HUES64 (cell line): ENCODE results near the gene TTC22. TPM values are rescaled to one million over a fixed set of nuclear protein-coding genes. Genes with fewer than 3 reads are reported as not detected.

Experiments
- H3K27ac ChIP-seq: 2 replicates; pipeline ENCODE4 v1.7.0; 2013; ENCODE audit warnings: low read depth, low read length, inconsistent platforms
- H3K27me3 ChIP-seq: 2 replicates; pipeline ENCODE4 v1.6.1; 2013; ENCODE audit warnings: mild to moderate bottlenecking, low read length; ENCODE audit not compliant: insufficient read depth
- H3K36me3 ChIP-seq: 2 replicates; pipeline ENCODE4 v1.6.1; 2013; ENCODE audit warnings: mild to moderate bottlenecking, low read length; ENCODE audit not compliant: insufficient read depth
- H3K4me1 ChIP-seq: 2 replicates; pipeline ENCODE4 v1.6.1; 2013; ENCODE audit warnings: mild to moderate bottlenecking, low read length, moderate library complexity; ENCODE audit not compliant: insufficient read depth
- H3K4me3 ChIP-seq: 2 replicates; pipeline ENCODE4 v1.5.1; 2013; ENCODE audit warnings: mild to moderate bottlenecking, low read length, moderate library complexity
- H3K9ac ChIP-seq: 2 replicates; pipeline ENCODE4 v1.6.1; 2013; ENCODE audit warnings: mild to moderate bottlenecking, low read depth, low read length
- H3K9me3 ChIP-seq: 2 replicates; pipeline ENCODE4 v1.6.1; 2013; ENCODE audit warnings: low read depth, low read length; ENCODE audit not compliant: insufficient read depth
- WGBS: fragments of 150-250, 120-280 bp; methylation state at CpG from one replicate; pipeline ENCODE4 v1.1.7; 2013; ENCODE audit warnings: missing lambda C conversion rate; 5-methylcytosine and 5-hydroxymethylcytosine counted together
- polyA plus RNA-seq, 2 experiments: library from polyadenylated mRNA; stranded (reverse); fragments of 50-300 nt; gene quantifications; one replicate each; pipeline ENCODE4 v1.2.3, GENCODE V29; 2013

Gene TTC22
- 0.15 TPM for polyA plus RNA-seq (2013, experiment 1 of 2)
- 0.32 TPM for polyA plus RNA-seq (2013, experiment 2 of 2)

DNA sequence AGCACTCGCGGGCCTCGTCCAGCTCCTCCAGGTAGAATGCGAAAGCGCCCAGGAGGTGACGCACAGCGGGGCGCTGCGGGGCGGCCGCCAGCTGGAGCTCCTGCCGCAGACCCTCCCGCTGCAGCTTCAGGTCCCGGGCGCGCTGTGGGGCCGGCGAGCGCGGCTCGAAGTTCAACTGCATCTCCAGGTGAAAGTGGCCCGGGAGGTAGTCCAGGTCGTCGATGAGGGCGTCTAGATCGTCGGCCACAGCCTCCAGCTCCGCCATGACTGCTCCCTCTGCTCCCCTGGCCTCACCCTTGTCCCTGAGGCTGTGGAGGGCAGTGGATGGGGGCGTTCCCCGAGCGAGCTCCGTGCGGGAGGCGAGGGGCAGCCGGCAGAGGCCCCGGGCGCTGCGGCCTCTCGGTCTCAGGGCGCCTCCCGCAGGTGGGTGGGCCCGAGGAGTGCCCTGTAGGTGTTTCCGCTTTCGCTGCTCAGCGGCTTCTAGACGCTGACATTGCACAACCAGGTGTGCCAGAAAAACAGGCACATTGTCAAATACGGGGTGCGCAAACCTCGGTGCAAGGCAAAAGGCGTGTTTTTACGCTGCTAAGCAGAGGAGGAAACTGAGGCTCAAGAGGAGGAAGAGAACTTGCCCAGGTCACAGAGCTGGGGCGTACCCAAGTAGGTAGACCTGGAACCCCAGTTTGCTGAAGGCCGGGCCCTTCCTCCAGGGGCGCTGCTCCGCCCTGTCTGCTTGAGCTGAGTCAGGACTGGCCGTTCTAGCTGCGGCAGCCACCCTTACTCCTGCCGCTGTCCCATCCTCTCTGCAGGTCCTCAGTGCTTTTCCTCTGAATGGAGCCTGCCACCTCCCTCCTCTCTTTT lies at the start of gene TTC22:
TSS of gene TTC22 (minus strand) at position 425 of the 861 bp plus-strand sequence. CDS start at position 265, 160 bp downstream.
- 52% methylated on average over 58 of the region's 58 CpGs for WGBS
- no peaks in the 10 kb centered on the region; the same call in 1 of the 2 replicates for H3K4me1 ChIP-seq
- no peaks in the 10 kb centered on the region for H3K9me3 ChIP-seq
- H3K4me3 ChIP-seq = peak within 1 kb of the TSS; percentile 44
- H3K9ac ChIP-seq = peak within 1 kb of the TSS; percentile 15; the same call in 1 of the 2 replicates
- H3K27me3 ChIP-seq = peaks cover 24% of the 10 kb centered on the region
- H3K36me3 ChIP-seq = no peaks in the 10 kb centered on the region
- H3K27ac ChIP-seq = no peak within 1 kb of the TSS

DNA sequence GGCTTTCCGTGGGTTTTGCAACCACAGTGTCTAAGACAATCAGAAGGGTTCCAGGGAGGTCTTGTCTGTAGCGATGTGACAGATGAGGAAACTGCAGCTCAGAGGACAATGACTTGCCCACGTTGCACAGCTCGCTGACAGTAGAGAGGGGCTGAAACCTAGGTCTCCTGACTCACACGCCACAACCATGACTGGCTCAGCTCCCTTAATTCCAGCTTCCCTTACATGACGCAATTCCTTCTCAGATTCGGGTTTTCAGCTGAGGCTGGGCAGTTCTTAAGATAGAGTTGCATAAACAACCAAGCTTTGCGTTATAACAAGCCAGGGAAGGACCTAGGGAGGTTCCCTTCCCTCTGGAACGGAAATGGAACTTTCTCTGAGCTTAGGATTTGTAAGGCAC lies 49.6 kb upstream of the TTC22 start:
- WGBS = 93% methylated on average over 9 of the region's 9 CpGs
- no peaks in the 10 kb centered on the region for H3K9me3 ChIP-seq
- H3K27ac ChIP-seq = no peak overlapping the region
- peaks cover 88% of the 10 kb centered on the region for H3K36me3 ChIP-seq
- no peak overlapping the region for H3K4me3 ChIP-seq
- no peaks in the 10 kb centered on the region for H3K27me3 ChIP-seq
- no peak overlapping the region for H3K9ac ChIP-seq
- H3K4me1 ChIP-seq = no peaks in the 10 kb centered on the region

DNA sequence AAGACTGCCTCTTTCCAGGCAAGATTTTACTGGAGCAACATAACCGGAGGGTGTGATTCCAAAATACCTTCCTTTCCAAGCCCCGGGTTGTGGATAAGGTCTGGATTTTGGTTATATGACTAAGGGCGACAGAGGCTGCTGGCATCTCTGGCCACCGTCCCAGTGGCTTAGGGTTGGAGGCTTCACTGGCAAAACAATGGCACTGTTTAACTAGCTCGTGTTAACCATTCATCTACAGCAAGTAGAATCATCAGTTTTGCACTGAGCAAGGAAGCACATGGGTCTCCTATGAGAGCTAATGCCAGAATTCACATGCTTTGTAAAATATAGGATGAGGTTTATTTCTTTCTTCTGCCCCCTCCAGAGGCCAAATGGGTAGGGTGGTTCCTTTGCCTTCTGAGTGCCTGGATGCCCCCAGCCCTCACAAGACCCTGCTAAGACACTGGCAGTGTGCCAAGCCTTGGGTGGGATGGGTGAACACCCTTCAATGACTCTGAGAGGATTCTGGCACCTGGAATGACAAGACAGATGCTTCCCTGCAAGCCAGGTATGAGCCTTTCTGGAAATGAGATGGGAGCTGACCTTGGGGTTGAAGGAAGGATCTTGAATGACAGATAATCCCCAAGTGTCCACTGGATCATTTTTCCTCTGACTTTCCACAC lies 49.1 kb upstream of the TTC22 start:
- 94% methylated on average over 5 of the region's 5 CpGs for WGBS
- H3K9me3 ChIP-seq = no peaks in the 10 kb centered on the region
- peaks cover 82% of the 10 kb centered on the region for H3K36me3 ChIP-seq
- no peaks in the 10 kb centered on the region for H3K4me1 ChIP-seq
- no peaks in the 10 kb centered on the region for H3K27me3 ChIP-seq
- no peak overlapping the region for H3K4me3 ChIP-seq
- no peak overlapping the region for H3K27ac ChIP-seq
- H3K9ac ChIP-seq = no peak overlapping the region

DNA sequence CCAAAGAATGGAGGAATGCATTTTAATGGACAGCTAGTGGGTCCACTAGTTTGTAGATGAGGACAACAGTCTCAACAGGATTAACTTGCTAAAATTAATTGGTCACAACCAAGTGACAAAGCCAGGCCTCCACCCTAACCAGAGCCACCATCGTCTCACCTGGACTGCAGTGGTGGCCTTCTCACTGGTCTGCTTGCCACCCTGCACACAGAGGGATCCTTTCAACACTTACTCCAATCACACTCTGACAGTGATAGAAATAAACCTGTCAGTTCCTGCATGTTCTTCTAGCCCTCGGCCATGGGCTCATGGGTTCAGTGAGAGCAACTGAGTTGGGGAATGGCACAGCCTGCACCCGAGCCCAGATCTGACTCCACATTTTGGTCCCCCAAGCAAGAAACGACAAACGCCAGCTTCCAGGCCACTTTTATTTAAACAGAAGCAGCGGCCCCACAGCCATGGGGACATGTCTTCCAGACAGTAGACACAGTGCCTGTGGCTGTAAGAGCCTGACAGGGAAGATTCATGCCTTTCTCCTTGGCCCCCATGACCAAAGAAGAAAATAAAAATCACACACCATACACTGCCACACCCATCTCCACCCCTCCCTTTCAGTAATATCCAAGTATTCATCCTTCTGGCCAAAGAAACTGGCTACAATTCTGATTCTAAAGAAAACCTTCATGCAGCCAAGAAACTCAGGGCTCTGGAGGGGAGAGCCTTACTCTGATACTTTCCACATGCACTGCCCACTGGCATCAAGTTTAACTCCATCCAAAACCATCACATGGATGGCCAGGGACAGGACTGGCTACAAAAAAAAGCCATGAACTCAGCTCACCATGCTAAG lies 48.3 kb upstream of the TTC22 start:
- H3K36me3 ChIP-seq = peaks cover 76% of the 10 kb centered on the region
- 92% methylated on average over 6 of the region's 6 CpGs for WGBS
- H3K27me3 ChIP-seq = no peaks in the 10 kb centered on the region
- no peak overlapping the region for H3K4me3 ChIP-seq
- H3K9me3 ChIP-seq = no peaks in the 10 kb centered on the region
- no peak overlapping the region for H3K27ac ChIP-seq
- no peak overlapping the region for H3K9ac ChIP-seq
- no peaks in the 10 kb centered on the region for H3K4me1 ChIP-seq

DNA sequence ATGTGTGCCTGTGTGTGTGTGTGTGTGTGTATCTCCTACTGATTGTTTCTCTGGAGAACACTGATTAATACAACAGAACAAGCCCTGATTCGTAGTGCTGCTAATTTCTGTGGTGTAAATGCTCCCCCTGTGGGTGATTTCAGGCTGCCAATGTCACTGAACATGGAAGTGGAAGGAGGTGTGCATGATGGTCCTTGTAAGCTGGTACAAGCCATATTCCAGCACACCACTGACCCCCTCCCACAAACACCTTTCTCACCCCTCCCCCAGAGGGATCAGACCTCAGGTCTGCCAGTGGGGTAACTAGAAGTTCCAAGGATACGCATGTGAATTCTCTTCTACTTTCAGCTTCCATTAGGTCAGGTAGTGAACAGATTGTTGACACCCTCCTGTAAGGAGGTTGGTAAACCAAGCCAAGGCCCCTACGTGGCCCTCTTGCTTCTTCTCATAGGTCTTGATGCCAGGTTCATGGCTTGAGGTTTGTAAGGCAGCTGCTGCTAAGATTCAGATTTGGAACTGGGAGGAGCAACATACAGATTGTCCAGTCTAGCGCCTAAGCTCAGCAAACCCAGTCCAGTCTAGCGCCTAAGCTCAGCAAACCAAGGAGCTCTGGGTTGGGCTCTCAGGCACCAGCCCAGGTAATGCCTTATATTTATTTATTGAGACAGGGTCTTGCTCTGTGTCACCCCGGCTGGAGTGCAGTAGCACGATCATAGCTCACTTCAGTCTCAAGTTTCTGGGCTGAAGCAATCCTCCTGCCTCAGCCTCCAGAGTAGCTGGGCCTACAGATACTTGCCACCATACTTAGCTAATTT lies 47.2 kb upstream of the TTC22 start:
- Histone ChIP-seq H3K27me3 (no peaks in the 10 kb centered on the region), H3K36me3 (peaks cover 65% of the 10 kb centered on the region), H3K9me3 (no peaks in the 10 kb centered on the region), H3K4me3 (no peak overlapping the region), H3K4me1 (no peaks in the 10 kb centered on the region), H3K9ac (no peak overlapping the region), H3K27ac (no peak overlapping the region)
- WGBS = 95% methylated on average over 7 of the region's 7 CpGs

DNA sequence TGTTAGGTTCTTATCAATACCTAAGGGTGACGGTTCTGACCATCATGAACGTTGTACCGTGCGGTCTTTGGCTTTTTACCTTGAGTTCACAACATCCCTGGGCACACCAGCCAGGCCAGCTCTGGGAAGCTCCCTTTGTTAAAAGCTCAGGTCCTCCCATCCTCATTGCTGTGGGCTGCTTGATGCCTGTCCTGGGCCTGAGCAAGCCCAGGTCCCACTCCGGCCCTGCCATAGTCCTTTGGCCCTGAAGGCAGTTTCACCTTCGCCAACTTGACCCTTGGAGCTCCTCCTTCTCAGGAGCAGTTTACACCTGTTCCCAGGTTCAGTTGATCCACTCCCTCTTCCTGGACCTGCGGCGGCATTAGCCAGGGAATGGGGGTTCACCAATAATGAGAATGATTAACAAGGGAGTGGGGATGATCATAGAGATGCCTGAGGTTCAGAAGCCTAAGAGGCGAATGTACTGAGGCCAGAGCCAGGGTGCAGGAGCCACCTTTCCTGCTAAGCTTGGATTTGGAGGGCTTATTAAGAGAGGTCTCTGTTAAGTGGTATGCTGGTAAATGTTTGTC lies 45.7 kb upstream of the TTC22 start:
- Histone ChIP-seq H3K27ac (no peak overlapping the region), H3K4me1 (no peaks in the 10 kb centered on the region), H3K27me3 (no peaks in the 10 kb centered on the region), H3K4me3 (no peak overlapping the region), H3K9me3 (no peaks in the 10 kb centered on the region), H3K36me3 (peaks cover 50% of the 10 kb centered on the region), H3K9ac (no peak overlapping the region)
- 93% methylated on average over 9 of the region's 9 CpGs for WGBS

DNA sequence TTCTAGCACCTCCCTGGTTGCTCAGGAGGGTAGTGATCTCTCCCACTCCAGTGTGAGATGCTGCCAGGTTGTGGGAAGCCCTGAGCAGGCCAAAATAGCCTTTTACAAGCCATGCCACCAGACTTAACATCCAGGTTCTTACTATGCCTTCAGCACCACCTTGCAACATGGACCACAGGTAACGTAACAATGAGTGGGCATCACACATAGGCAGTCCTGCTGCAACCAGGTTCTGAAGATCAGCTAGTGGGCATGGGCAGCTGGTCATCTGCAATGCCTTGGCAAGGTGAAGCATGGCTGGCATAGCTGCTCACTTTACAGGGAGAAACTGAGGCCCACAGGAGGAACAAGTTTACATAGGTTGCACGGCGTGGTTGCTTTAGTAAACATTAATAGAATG lies 45.2 kb upstream of the TTC22 start:
- H3K9me3 ChIP-seq = no peaks in the 10 kb centered on the region
- peaks cover 45% of the 10 kb centered on the region for H3K36me3 ChIP-seq
- H3K4me1 ChIP-seq = no peaks in the 10 kb centered on the region
- H3K27me3 ChIP-seq = no peaks in the 10 kb centered on the region
- H3K9ac ChIP-seq = no peak overlapping the region
- WGBS = 93% methylated on average over 3 of the region's 3 CpGs
- H3K4me3 ChIP-seq = no peak overlapping the region
- no peak overlapping the region for H3K27ac ChIP-seq

DNA sequence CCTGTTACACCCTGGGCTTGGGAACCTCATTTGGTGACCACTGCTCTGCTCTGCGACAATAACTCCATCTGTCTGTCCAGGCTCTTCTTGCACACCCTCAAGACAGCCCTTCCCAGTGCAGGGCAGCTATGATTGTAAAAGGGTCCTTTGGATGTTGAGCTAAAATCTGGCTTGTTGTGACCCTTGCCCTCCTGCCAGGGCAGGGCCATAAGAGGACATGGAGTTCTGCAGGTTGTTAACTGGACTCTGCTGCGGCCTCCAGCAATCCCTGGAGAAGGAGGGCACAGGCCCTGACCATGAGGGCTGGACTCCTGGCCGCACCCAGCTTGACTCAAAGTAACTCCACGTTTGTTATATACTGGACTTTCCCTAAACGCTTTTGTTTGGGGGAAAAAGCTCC lies 44.6 kb upstream of the TTC22 start:
- Histone ChIP-seq H3K36me3 (peaks cover 40% of the 10 kb centered on the region), H3K27ac (no peak overlapping the region), H3K4me1 (no peaks in the 10 kb centered on the region), H3K9me3 (no peaks in the 10 kb centered on the region), H3K9ac (no peak overlapping the region), H3K27me3 (no peaks in the 10 kb centered on the region), H3K4me3 (no peak overlapping the region)
- WGBS = 95% methylated on average over 4 of the region's 5 CpGs

DNA sequence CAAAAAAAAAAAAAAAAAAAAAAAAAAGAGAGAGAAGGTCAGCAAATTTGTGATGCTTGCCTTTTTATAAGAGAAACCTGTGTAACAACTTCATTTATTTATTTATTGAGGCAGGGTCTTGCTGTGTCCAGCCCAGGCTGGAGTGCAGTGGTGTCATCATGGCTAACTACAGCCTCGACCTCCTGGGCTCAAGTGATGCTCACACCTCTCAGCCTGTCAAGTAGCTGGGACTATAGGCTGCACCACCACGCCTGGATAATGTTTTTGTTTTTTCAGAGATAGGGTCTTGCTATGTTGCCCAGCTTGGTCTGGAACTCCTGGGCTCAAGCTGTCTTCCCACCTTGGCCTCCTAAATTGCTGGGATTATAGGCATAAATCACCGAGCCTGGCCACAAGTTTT lies 43.4 kb upstream of the TTC22 start:
- H3K27me3 ChIP-seq = no peaks in the 10 kb centered on the region
- H3K4me3 ChIP-seq = no peak overlapping the region
- no peak overlapping the region for H3K27ac ChIP-seq
- H3K36me3 ChIP-seq = peaks cover 28% of the 10 kb centered on the region
- no peaks in the 10 kb centered on the region for H3K9me3 ChIP-seq
- WGBS = 90% methylated on average over 3 of the region's 3 CpGs
- no peaks in the 10 kb centered on the region for H3K4me1 ChIP-seq
- H3K9ac ChIP-seq = no peak overlapping the region

DNA sequence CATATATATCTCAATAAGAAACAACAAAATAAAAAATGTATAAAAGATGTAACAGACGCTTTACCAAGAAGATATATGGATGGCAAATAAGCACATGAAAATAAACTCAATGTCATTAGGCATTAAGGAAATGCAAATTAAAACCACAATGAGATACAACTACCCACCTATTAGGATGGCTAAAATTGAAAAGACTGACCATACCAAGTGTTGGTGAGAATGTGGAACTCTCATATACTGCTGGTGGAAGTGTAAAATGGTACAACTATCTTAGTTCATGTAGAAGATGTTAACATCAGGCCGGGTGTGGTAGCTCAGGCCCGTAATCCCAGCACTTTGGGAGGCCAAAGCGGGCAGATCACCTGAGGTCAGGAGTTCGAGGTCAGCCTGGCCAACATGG lies 42.3 kb upstream of the TTC22 start:
- Histone ChIP-seq H3K27ac (no peak overlapping the region), H3K4me1 (no peaks in the 10 kb centered on the region), H3K9me3 (no peaks in the 10 kb centered on the region), H3K9ac (no peak overlapping the region), H3K36me3 (peaks cover 17% of the 10 kb centered on the region), H3K27me3 (no peaks in the 10 kb centered on the region), H3K4me3 (no peak overlapping the region)
- 95% methylated on average over 5 of the region's 5 CpGs for WGBS
